ENCODE data around the gene DNAH2. TPM values are rescaled to one million over a fixed set of nuclear protein-coding genes. Genes with fewer than 3 reads are reported as not detected.

Gene DNAH2
- total RNA-seq, 2 donors from 2014 or later: under 0.01 TPM; not detected in 1

- H3K4me1 ChIP-seq (ENCODE audit: control insufficient read depth in 1 of 2, low read depth in 2 of 2): peaks cover 0 to 4% of the 10 kb centered on the region in 2 donors
- no peak for TF ChIP-seq CTCF (IDR thresholded peaks at IDR 0.05)
- DNase-seq (ENCODE audit: low spot score) (no peak), ATAC-seq (ENCODE audit: insufficient number of reproducible peaks, low FRiP score, low read depth) (no peak)
- no peak overlapping the region for H3K27ac ChIP-seq
- no peaks in the 10 kb centered on the region for H3K9me3 ChIP-seq
- H3K27me3 ChIP-seq (replicated peaks; ENCODE audit: insufficient read depth): no peaks in the 10 kb centered on the region
- H3K36me3 ChIP-seq: no peaks in the 10 kb centered on the region
- no peak overlapping the region for H3K4me3 ChIP-seq
These were observed 32.8 kb downstream of the DNAH2 start for GRCh38 chr17:7750321-7750821.

GRCh38 chr17:7754656-7755055, 37.1 kb downstream of the DNAH2 start:
- Histone ChIP-seq H3K36me3 (no peaks in the 10 kb centered on the region), H3K4me1 (ENCODE audit: control insufficient read depth in 1 of 2, low read depth in 2 of 2) (peaks cover 0 to 4% of the 10 kb centered on the region in 2 donors), H3K27me3 (replicated peaks; ENCODE audit: insufficient read depth) (no peaks in the 10 kb centered on the region), H3K9me3 (no peaks in the 10 kb centered on the region), H3K27ac (no peak overlapping the region), H3K4me3 (no peak overlapping the region)
- ATAC-seq (ENCODE audit: insufficient number of reproducible peaks, low FRiP score, low read depth) (no peak), DNase-seq (ENCODE audit: low spot score) (no peak)
- no peak for TF ChIP-seq CTCF (IDR thresholded peaks at IDR 0.05)

- DNase-seq (ENCODE audit: low spot score) (no peak), ATAC-seq (ENCODE audit: insufficient number of reproducible peaks, low FRiP score, low read depth) (no peak)
- Histone ChIP-seq H3K4me1 (ENCODE audit: control insufficient read depth in 1 of 2, low read depth in 2 of 2) (peaks cover 0 to 1% of the 10 kb centered on the region in 2 donors), H3K27ac (no peak overlapping the region), H3K36me3 (no peaks in the 10 kb centered on the region), H3K27me3 (replicated peaks; ENCODE audit: insufficient read depth) (no peaks in the 10 kb centered on the region), H3K4me3 (no peak overlapping the region), H3K9me3 (no peaks in the 10 kb centered on the region)
- no peak for TF ChIP-seq CTCF (IDR thresholded peaks at IDR 0.05)
These were observed 37.7 kb downstream of the DNAH2 start for GRCh38 chr17:7755095-7755890.

- DNase-seq (ENCODE audit: low spot score) (no peak), ATAC-seq (ENCODE audit: insufficient number of reproducible peaks, low FRiP score, low read depth) (no peak)
- no peak overlapping the region for H3K27ac ChIP-seq
These were observed 39.4 kb downstream of the DNAH2 start for GRCh38 chr17:7756968-7757367.

More at GRCh38 chr17:7756968-7757367, 39.4 kb downstream of the DNAH2 start:
- Histone ChIP-seq H3K4me3 (no peak overlapping the region), H3K9me3 (no peaks in the 10 kb centered on the region), H3K4me1 (ENCODE audit: control insufficient read depth in 1 of 2, low read depth in 2 of 2) (no peaks in the 10 kb centered on the region), H3K36me3 (no peaks in the 10 kb centered on the region), H3K27me3 (replicated peaks; ENCODE audit: insufficient read depth) (no peaks in the 10 kb centered on the region)
- TF ChIP-seq CTCF (IDR thresholded peaks at IDR 0.05): no peak

Measured in thoracic aorta (tissue), 2 donors.